HCEC 1CT (cell line): Measurements from ENCODE around the gene BPIFB2.

ENCODE experiments used
- DNase-seq: peaks from one replicate; pipeline ENCODE4 v3.0.0-alpha.2; 2017

Gene BPIFB2

GRCh38 chr20:33009214-33010132, 2.0 kb downstream of the BPIFB2 start:
- no peak for DNase-seq

GRCh38 chr20:33010133-33010504, 2.6 kb downstream of the BPIFB2 start:
- no peak for DNase-seq

GRCh38 chr20:33010674-33011449, 3.4 kb downstream of the BPIFB2 start:
- no peak for DNase-seq

GRCh38 chr20:33012327-33013189, 5.1 kb downstream of the BPIFB2 start:
- DNase-seq, result no peak

- DNase-seq, result no peak
These were observed 6.3 kb downstream of the BPIFB2 start for GRCh38 chr20:33013701-33014326.

GRCh38 chr20:33014336-33015113, 7.0 kb downstream of the BPIFB2 start:
- no peak for DNase-seq

- no peak for DNase-seq
These were observed 7.6 kb downstream of the BPIFB2 start for GRCh38 chr20:33015114-33015484.

- no peak for DNase-seq
These were observed 8.4 kb downstream of the BPIFB2 start for GRCh38 chr20:33015700-33016580.

- no peak for DNase-seq
These were observed 9.1 kb downstream of the BPIFB2 start for GRCh38 chr20:33016581-33017109.

- DNase-seq, result no peak
These were observed 10.0 kb downstream of the BPIFB2 start for GRCh38 chr20:33017542-33017941.

GRCh38 chr20:33018169-33018931, 10.8 kb downstream of the BPIFB2 start:
- DNase-seq, result no peak

- no peak for DNase-seq
These were observed 12.2 kb downstream of the BPIFB2 start for GRCh38 chr20:33019465-33020277.

GRCh38 chr20:33020278-33021161, 13.0 kb downstream of the BPIFB2 start:
- no peak for DNase-seq

GRCh38 chr20:33021879-33022278, 14.4 kb downstream of the BPIFB2 start:
- no peak for DNase-seq

- DNase-seq, result no peak
These were observed 14.8 kb downstream of the BPIFB2 start for GRCh38 chr20:33022289-33022688.

- DNase-seq, result no peak
These were observed 15.4 kb downstream of the BPIFB2 start for GRCh38 chr20:33022694-33023438.
